K562 (cell line): ENCODE data around the gene FIS1. TPM values are rescaled to one million over a fixed set of nuclear protein-coding genes. Genes with fewer than 3 reads are reported as not detected.

Experiments used
- CHD4 ChIP-seq: fragments of 200-600 bp; sonication (generic); IDR thresholded peaks from 3 replicates; pipeline ENCODE4 v1.6.1; 2012; ENCODE audit warnings: low read depth, mild to moderate bottlenecking, mixed read lengths, low read length, inconsistent platforms; ENCODE audit not compliant: insufficient read depth, insufficient replicate concordance, poor library complexity, severe bottlenecking
- GABPB1 ChIP-seq: sonication (generic); formaldehyde crosslinking; IDR thresholded peaks from 2 replicates; pipeline ENCODE4 v1.8.0; 2022; ENCODE audit warnings: mild to moderate bottlenecking, missing genetic modification reagents
- SRSF7 ChIP-seq: fragments of 200-400 bp; formaldehyde crosslinking; optimal IDR thresholded peaks from 2 replicates; pipeline ENCODE3; 2017; ENCODE audit warnings: mild to moderate bottlenecking, low read depth, low read length
- STAT5A ChIP-seq: IDR thresholded peaks from 2 replicates; pipeline ENCODE4 v1.6.1; 2012; ENCODE audit warnings: low read length, inconsistent platforms, borderline replicate concordance
- TCF3 ChIP-seq: sonication (generic); formaldehyde crosslinking; IDR thresholded peaks from 2 replicates; pipeline ENCODE4 v1.4.0; 2020; ENCODE audit warnings: mild to moderate bottlenecking, missing genetic modification reagents
- THAP12 ChIP-seq: fragments of 250-450 bp; sonication (Bioruptor Pico); IDR thresholded peaks from 2 replicates; pipeline ENCODE4 v1.9.0; 2021; ENCODE audit warnings: mild to moderate bottlenecking, inconsistent platforms
- ZNF551 ChIP-seq: fragments of 250-450 bp; sonication (Bioruptor Pico); IDR thresholded peaks from 2 replicates; pipeline ENCODE4 v1.5.0; 2021; ENCODE audit warnings: mild to moderate bottlenecking, moderate library complexity
- ZNF830 ChIP-seq: fragments of 250-450 bp; sonication (Bioruptor Pico); IDR thresholded peaks from 2 replicates; pipeline ENCODE4 v1.5.0; 2021; ENCODE audit warnings: mild to moderate bottlenecking
- polyA plus RNA-seq, 8 experiments: library from polyadenylated mRNA; depleted of rRNA in 4 of 8; stranded (reverse) in 5 of 8; unstranded in 3 of 8; fragments of >200 nt; fragmentation: Nextera tagmentation in 2 of 8; fragmentation: Illumina TruSeq in 1 of 8; extraction: Ambion mirVana in 2 of 8; extraction: Trizol in 1 of 8; gene quantifications; 2 replicates each; pipeline versions ENCODE4 v1.2.1 to v1.2.3, GENCODE V29; 2011 to 2014; ENCODE audit warnings: inconsistent platforms in 1 of 8, missing spikeins in 1 of 8
- total RNA-seq, 7 experiments: library from RNA; depleted of rRNA in 6 of 7; stranded (reverse); fragments of >200 nt in 6 of 7; fragmentation: Illumina TruSeq in 2 of 7; extraction: Trizol in 2 of 7; gene quantifications; 2 replicates each; pipeline versions ENCODE4 v1.2.1 to v1.2.3, GENCODE V29; 2011 to 2021; ENCODE audit warnings: low replicate concordance in 1 of 7

Gene FIS1
- total and polyA plus RNA-seq, 9 of the 15 experiments (the other 6 are each of a cell fraction or from before 2014, with no cell fraction given), result 86.0 to 257 (median 144) TPM

DNA sequence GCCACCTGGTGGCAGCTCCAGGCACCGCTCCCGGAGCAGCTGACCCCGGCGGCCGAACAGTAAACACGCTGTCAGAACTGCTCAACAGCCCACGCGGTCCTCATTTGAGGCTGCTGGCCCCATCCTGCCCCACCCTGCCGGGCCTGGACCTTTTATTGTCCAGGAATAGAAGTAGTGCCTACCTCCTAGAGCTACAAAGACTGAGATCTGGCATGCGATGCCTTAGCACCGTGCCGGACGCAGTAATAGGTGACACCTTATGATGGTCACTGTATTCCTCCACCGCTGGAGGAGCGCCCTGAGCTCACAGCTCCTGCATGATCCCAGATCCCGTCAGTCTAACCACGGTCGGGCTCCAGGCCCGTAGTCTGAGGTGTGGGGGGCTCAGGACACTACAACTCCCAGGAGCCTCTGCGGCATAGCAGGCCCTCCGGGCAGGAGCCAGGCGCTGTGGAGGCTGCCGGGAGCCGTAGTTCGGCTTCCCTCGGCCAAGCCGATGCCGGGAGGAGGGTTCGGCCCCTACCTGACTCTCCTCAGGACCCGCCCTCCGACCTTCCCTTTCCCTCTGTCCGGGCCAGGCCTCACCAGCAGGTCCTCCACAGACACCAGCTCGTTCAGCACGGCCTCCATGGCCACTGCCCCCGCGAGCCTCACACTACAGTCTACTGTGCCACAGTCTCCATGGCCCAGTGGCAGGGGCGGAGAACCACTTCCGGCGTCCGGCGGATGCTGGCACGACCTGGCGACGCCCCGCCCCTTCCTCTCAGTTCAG is at the start of gene FIS1 (continued):
- no peak for TF ChIP-seq SRSF7
- no peak for TF ChIP-seq ZNF551 (CRISPR knock-in tag)
- TF ChIP-seq ZNF830, result no peak
- no peak for TF ChIP-seq CHD4
- TF ChIP-seq THAP12 (CRISPR knock-in tag), result peak; percentile 51; the same call in 1 of the 2 replicates
- no peak; the same call in 1 of the 2 replicates for TF ChIP-seq TCF3 (CRISPR knock-in tag)
- peak; percentile 95 for TF ChIP-seq GABPB1 (CRISPR knock-in tag)
- no peak; the same call in 1 of the 2 replicates for TF ChIP-seq STAT5A
- TF ChIP-seq, all 486 proteins: peak for 177
